Endothelial cell of umbilical vein (primary cell): ENCODE results near the gene MOB1A. TPM values are rescaled to one million over a fixed set of nuclear protein-coding genes. Genes with fewer than 3 reads are reported as not detected.

Experiments
- BruUV-seq: library from RNA; stranded (reverse); fragments of 400-500 nt; replicated peaks from 2 replicates; lab custom pipeline; 2021; lab: Mats Ljungman, UMichigan
- CTCF ChIA-PET: fragments of 300-600, 350-600 bp; sonication (Branson Sonifier 250); formaldehyde crosslinking; loops from one replicate; lab custom pipeline; 2021; ENCODE audit warnings: antibody characterized with exemption, inconsistent platforms; lab: Charles Lee
- POLR2A ChIA-PET: fragments of 300-600, 350-600 bp; sonication (Branson Sonifier 250); formaldehyde crosslinking; loops from one replicate; lab custom pipeline; 2021; ENCODE audit warnings: antibody characterized with exemption, inconsistent platforms; lab: Charles Lee
- DNase-seq: peaks from one replicate; pipeline ENCODE4 v3.0.0-alpha.2; 2011; ENCODE audit warnings: low read depth, low spot score
- FAIRE-seq: peaks from 2 replicates; lab custom pipeline; 2011; peaks lifted over from hg19 to GRCh38; lab: Jason Lieb, UNC
- H2AFZ ChIP-seq: 2 replicates; pipeline ENCODE4 v1.6.0; 2012; ENCODE audit warnings: low read depth, low read length, control low read depth, inconsistent platforms
- H3K27ac ChIP-seq: 2 replicates; pipeline ENCODE4 v1.5.1; 2011; ENCODE audit warnings: low read depth, mild to moderate bottlenecking, control low read depth, low read length, moderate library complexity; ENCODE audit not compliant: insufficient read depth
- H3K27me3 ChIP-seq, 2 experiments: 2 replicates each; pipeline versions ENCODE4 v1.6.0 to v1.6.1; 2011; ENCODE audit warnings: low read length in 2 of 2, mixed read lengths in 1 of 2; ENCODE audit not compliant: control insufficient read depth in 2 of 2, insufficient read depth in 2 of 2
- H3K36me3 ChIP-seq, 2 experiments: 2 replicates in 1 of 2; 3 replicates in 1 of 2; pipeline ENCODE4 v1.5.1; 2011; ENCODE audit warnings: low read length in 2 of 2, mild to moderate bottlenecking in 1 of 2, moderate library complexity in 1 of 2; ENCODE audit not compliant: control insufficient read depth in 2 of 2, insufficient read depth in 2 of 2; ENCODE audit errors: extremely low read depth in 1 of 2
- H3K4me1 ChIP-seq: 3 replicates; pipeline ENCODE4 v1.5.1; 2011; ENCODE audit warnings: mild to moderate bottlenecking, low read length; ENCODE audit not compliant: control insufficient read depth, insufficient read depth; ENCODE audit errors: extremely low read depth
- H3K4me2 ChIP-seq: 2 replicates; pipeline ENCODE4 v1.6.1; 2011; ENCODE audit warnings: low read length, control low read depth, mixed read lengths; ENCODE audit not compliant: insufficient read depth
- H3K4me3 ChIP-seq, 3 experiments: fragments of 200-600 bp in 1 of 3; sonication (generic), shearing (Covaris generic) in 1 of 3; replicated peaks in 1 of 3; 2 replicates each; pipeline ENCODE4 v1.5.1; 2011 to 2016; ENCODE audit warnings: control low read depth in 3 of 3, low read length in 3 of 3, mild to moderate bottlenecking in 2 of 3, inconsistent platforms in 1 of 3, low read depth in 1 of 3, moderate library complexity in 1 of 3; ENCODE audit not compliant: insufficient read depth in 1 of 3
- H3K79me2 ChIP-seq: 2 replicates; pipeline ENCODE4 v1.6.0; 2012; ENCODE audit warnings: low read length, inconsistent platforms; ENCODE audit not compliant: control insufficient read depth, insufficient read depth
- H3K9ac ChIP-seq: replicated peaks from 2 replicates; pipeline ENCODE3; 2011; ENCODE audit warnings: low read length, control low read depth; ENCODE audit not compliant: insufficient read depth; ENCODE audit errors: extremely low read depth
- H3K9me1 ChIP-seq: replicated peaks from 3 replicates; pipeline ENCODE4 v1.6.0; 2011; ENCODE audit warnings: mild to moderate bottlenecking, low read length; ENCODE audit not compliant: control insufficient read depth, insufficient read depth; ENCODE audit errors: extremely low read depth
- H3K9me3 ChIP-seq: replicated peaks from 2 replicates; pipeline ENCODE4 v1.5.1; 2012; ENCODE audit warnings: low read length, inconsistent platforms; ENCODE audit not compliant: control insufficient read depth, insufficient read depth
- H4K20me1 ChIP-seq: replicated peaks from 2 replicates; pipeline ENCODE3; 2011; ENCODE audit warnings: mild to moderate bottlenecking, low read length; ENCODE audit not compliant: control insufficient read depth, insufficient read depth; ENCODE audit errors: extremely low read depth
- EZH2 ChIP-seq: IDR thresholded peaks from 2 replicates; pipeline ENCODE4 v1.6.1; 2012; ENCODE audit warnings: borderline replicate concordance, low read depth, mild to moderate bottlenecking, moderate library complexity, low read length, inconsistent platforms; ENCODE audit not compliant: severe bottlenecking
- FOS ChIP-seq: IDR thresholded peaks from 2 replicates; pipeline ENCODE4 v1.6.1; 2011; ENCODE audit warnings: mild to moderate bottlenecking, low read length, moderate library complexity, borderline replicate concordance; ENCODE audit not compliant: insufficient read depth
- GATA2 ChIP-seq: IDR thresholded peaks from 2 replicates; pipeline ENCODE4 v1.7.0; 2011; ENCODE audit warnings: low read depth, mild to moderate bottlenecking, moderate library complexity, mixed read lengths, low read length; ENCODE audit not compliant: insufficient read length, insufficient read depth
- JUN ChIP-seq: IDR thresholded peaks from 2 replicates; pipeline ENCODE4 v1.6.1; 2011; ENCODE audit warnings: borderline replicate concordance, low read depth; ENCODE audit not compliant: insufficient read length, insufficient read depth
- MYC ChIP-seq: IDR thresholded peaks from one replicate; pipeline ENCODE4 v1.6.1; 2011; ENCODE audit warnings: mild to moderate bottlenecking, low read depth, low read length
- POLR2A ChIP-seq: IDR thresholded peaks from 2 replicates; pipeline ENCODE4 v1.6.1; 2012; ENCODE audit warnings: low read depth, mild to moderate bottlenecking, control low read depth, low read length
- POLR2AphosphoS5 ChIP-seq: IDR thresholded peaks from 2 replicates; pipeline ENCODE4 v1.6.1; 2012; ENCODE audit warnings: low read depth, mild to moderate bottlenecking, control low read depth, low read length, moderate library complexity; ENCODE audit not compliant: insufficient read depth
- dilution Hi-C: fragments of 300-500 bp; cut with MboI; formaldehyde crosslinking; loops from one replicate; pipeline ENCODE4 v1.15.0; 2019; ENCODE audit warnings: low sequenced_read_pairs; ENCODE audit not compliant: extremely low pct_ligation_motif_present
- intact Hi-C: fragments of 100-400 bp; cut with micrococcal nuclease; formaldehyde crosslinking; loops from one replicate; pipeline ENCODE4 v1.10.0; 2022
- polyA plus RNA-seq, 4 experiments: library from polyadenylated mRNA; depleted of rRNA in 3 of 4; stranded (reverse) in 3 of 4; unstranded in 1 of 4; fragments of >200 nt; gene quantifications; 2 replicates each; pipeline versions ENCODE4 v1.2.1 to v1.2.3, GENCODE V29; 2011 to 2012; ENCODE audit warnings: missing spikeins in 1 of 4
- total RNA-seq: library from RNA; stranded (reverse); gene quantifications from 2 replicates; pipeline ENCODE4 v1.2.3, GENCODE V29; 2021
- TF ChIP-seq, protein P1 (sequence below): IDR thresholded peaks from 2 replicates; pipeline ENCODE4 v1.6.1; 2011; ENCODE audit not compliant: insufficient read depth, insufficient read length
- TF ChIP-seq, protein P2 (sequence below), 2 donors: IDR thresholded peaks; 1 replicate in 1 of 2; 2 replicates in 1 of 2; pipeline ENCODE4 v1.5.1; 2011; ENCODE audit warnings: low read length in 2 of 2, mild to moderate bottlenecking in 2 of 2, moderate library complexity in 2 of 2, control low read depth in 1 of 2, inconsistent platforms in 1 of 2, low read depth in 1 of 2; ENCODE audit not compliant: insufficient read depth in 1 of 2; ENCODE audit errors: extremely low read depth in 1 of 2

The MOB1A gene
- total and polyA plus RNA-seq, 2 donors (not counting 3 experiments of a cell fraction or from before 2014, with no cell fraction given): 25.3 to 112 TPM

DNA sequence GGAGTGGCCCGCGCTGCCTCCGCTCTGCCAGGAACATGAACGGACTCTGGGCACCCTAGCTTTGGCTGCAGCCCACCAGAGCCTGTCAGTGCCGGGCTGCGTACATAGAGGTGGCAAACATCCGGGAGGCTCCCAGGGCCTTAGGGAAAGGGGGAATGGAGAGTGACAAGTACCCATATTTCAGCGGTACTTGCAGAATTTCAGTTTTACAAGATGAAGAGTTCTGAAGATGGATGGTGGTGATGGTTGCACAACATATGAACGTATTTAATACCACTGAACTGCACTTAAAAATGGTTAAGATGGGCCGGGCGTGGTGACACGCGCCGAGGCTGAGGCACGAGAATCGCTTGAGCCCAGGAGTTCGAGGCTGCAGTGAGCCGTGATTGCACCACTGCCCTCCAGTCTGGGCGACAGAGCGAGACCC, 20.6 kb upstream of the MOB1A start:
- H4K20me1 ChIP-seq: no peaks in the 10 kb centered on the region
- H3K9me3 ChIP-seq: no peaks in the 10 kb centered on the region
- dilution Hi-C loops (no loop called here), intact Hi-C loops (loop anchor here (1.0 to 2.0 kb wide), 2 partner anchors 50 to 375 kb away; no protein-coding TSS in a partner anchor)
- POLR2A ChIA-PET: interaction anchor here (0.7 to 1.1 kb wide), 5 partner anchors 21 to 371 kb away, joined by 3 to 7 read pairs (median 3); partner anchors contain the start of gene MOB1A
- no peaks in the 10 kb centered on the region for H3K36me3 ChIP-seq
- FAIRE-seq (peak; percentile 72), DNase-seq (no peak)
- no peak for TF ChIP-seq JUN
- TF ChIP-seq, protein P1, sequence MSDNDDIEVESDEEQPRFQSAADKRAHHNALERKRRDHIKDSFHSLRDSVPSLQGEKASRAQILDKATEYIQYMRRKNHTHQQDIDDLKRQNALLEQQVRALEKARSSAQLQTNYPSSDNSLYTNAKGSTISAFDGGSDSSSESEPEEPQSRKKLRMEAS: no peak
- no peak for TF ChIP-seq POLR2A
- no peak for TF ChIP-seq GATA2
- TF ChIP-seq, protein P2, sequence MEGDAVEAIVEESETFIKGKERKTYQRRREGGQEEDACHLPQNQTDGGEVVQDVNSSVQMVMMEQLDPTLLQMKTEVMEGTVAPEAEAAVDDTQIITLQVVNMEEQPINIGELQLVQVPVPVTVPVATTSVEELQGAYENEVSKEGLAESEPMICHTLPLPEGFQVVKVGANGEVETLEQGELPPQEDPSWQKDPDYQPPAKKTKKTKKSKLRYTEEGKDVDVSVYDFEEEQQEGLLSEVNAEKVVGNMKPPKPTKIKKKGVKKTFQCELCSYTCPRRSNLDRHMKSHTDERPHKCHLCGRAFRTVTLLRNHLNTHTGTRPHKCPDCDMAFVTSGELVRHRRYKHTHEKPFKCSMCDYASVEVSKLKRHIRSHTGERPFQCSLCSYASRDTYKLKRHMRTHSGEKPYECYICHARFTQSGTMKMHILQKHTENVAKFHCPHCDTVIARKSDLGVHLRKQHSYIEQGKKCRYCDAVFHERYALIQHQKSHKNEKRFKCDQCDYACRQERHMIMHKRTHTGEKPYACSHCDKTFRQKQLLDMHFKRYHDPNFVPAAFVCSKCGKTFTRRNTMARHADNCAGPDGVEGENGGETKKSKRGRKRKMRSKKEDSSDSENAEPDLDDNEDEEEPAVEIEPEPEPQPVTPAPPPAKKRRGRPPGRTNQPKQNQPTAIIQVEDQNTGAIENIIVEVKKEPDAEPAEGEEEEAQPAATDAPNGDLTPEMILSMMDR (IDR thresholded peaks at IDR 0.05; ENCODE audit: extremely low read depth in 1 of 2, insufficient read depth in 1 of 2, low read depth in 1 of 2, low read length in 2 of 2): no peak
- TF ChIP-seq MYC: no peak
- no peak for TF ChIP-seq FOS
- no peak for TF ChIP-seq EZH2
- no peak for TF ChIP-seq POLR2AphosphoS5
- CTCF ChIA-PET: interaction anchor here (0.7 to 5.1 kb wide), 9 partner anchors 8 to 562 kb away, joined by 3 to 20 read pairs (median 5); partner anchors contain the start of genes MOB1A and STAMBP
- H3K4me1 ChIP-seq: peaks cover 17% of the 10 kb centered on the region
- H3K27ac ChIP-seq: peak overlapping the region; percentile 23
- H3K27me3 ChIP-seq: no peaks in the 10 kb centered on the region
- no TSS peak for BruUV-seq
- H2AFZ ChIP-seq: peak overlapping the region; percentile 62
- H3K9me1 ChIP-seq: no peaks in the 10 kb centered on the region
- peak overlapping the region; percentile 94 for H3K9ac ChIP-seq
- peak overlapping the region; percentile 95 for H3K4me2 ChIP-seq
- H3K79me2 ChIP-seq: peaks cover 48% of the 10 kb centered on the region
- peak overlapping the region; percentile 76 to 90 (median 80) for H3K4me3 ChIP-seq
